Measurements from ENCODE around the gene FKBP10.

- TF ChIP-seq CTCF (conservative IDR thresholded peaks at IDR 0.05; ENCODE audit: low read length) (no peak), EZH2phosphoT487 (IDR thresholded peaks at IDR 0.05; ENCODE audit: borderline replicate concordance) (no peak)
Measured at GRCh38 chr17:41794540-41794975, 18.2 kb upstream of the FKBP10 start.
